ENCODE results near the gene IFT27.
"Not testable (repeated sequence)": the region's sequence is repeated elsewhere in the genome, so short reads cannot be mapped to it uniquely, and the experiment has no call there.

IFT27 gene

DNA sequence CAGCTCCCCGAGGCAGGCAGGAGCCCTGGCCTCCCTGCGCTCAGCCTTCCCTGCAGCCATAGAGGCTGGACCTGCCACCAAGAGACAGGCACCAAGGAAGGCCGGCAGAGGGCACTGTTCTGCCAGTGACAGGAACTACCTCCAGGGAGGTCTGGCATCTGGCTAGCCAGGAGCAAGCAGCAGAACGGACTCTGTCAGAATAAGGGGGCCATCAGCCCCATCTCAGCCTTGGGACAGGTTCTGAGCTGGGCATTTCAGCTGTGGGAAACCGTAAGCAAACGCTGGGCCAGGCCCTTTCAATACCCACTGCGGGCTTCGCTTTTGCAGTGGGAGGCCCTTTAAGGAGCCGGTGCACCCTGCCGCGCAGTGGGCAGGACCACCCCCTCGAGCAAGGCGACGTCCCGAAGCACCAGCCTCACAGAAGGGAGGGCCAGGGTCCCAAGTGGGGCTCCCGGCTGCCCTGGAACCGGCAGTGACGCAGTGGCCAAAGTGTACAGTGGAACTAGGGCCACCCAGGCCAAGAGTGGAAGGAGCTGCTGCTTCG lies 18.2 kb downstream of the IFT27 start:
- H3K27me3 Mint-ChIP-seq (ENCODE audit: low read depth): peaks cover 13% of the 10 kb centered on the region
- H3K36me3 Mint-ChIP-seq (ENCODE audit: low read depth): peaks cover 2% of the 10 kb centered on the region
- no peaks in the 10 kb centered on the region for H3K4me1 Mint-ChIP-seq

DNA sequence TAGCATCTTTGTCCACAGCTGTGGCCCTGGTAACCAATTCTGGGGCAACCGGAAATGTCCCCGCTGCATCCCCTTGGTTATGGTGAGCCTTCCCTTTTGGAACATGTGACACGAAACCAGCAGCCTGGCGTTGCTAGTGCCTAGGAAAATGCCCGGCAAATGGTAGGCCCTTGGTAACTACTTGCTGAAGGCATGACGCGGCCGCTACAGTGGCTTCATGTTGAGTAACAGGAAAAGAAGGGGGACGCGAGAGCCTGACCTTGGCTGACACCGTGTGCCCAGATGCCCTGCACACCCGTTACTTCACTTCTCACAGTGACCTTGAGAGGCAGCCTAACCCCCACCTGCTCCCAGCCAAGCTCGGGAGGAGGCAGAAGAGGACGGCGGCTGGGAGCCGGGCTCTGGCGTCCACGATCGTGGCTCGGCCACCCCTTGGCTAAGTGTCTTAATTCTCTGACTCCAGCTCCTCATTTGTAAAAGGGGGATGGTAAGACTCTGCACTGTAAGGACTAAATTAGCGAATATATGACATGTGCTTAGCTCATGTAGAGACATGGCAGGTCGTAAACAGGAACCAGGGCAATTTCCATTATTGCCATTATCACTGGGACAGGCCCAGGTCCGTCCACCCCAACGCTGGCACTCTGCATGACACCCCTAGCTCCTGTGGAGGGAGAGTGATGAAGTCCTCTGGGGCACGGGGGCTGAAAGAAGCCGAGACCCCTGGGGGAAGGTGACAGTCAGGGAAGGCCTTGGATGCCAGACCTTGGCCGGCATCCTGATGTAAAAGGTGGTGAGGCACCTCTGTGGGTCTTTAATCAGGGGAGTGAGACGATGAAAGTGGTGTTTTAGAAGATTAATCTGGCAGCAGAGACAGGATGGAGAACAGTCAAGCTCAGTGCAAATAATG lies 18.9 kb downstream of the IFT27 start:
- H3K4me3 Mint-ChIP-seq: no peak overlapping the region
- no peak overlapping the region for H3K27ac Mint-ChIP-seq
- no peaks in the 10 kb centered on the region for H3K36me3 Mint-ChIP-seq (ENCODE audit: low read depth)
- TF ChIP-seq, protein P1, sequence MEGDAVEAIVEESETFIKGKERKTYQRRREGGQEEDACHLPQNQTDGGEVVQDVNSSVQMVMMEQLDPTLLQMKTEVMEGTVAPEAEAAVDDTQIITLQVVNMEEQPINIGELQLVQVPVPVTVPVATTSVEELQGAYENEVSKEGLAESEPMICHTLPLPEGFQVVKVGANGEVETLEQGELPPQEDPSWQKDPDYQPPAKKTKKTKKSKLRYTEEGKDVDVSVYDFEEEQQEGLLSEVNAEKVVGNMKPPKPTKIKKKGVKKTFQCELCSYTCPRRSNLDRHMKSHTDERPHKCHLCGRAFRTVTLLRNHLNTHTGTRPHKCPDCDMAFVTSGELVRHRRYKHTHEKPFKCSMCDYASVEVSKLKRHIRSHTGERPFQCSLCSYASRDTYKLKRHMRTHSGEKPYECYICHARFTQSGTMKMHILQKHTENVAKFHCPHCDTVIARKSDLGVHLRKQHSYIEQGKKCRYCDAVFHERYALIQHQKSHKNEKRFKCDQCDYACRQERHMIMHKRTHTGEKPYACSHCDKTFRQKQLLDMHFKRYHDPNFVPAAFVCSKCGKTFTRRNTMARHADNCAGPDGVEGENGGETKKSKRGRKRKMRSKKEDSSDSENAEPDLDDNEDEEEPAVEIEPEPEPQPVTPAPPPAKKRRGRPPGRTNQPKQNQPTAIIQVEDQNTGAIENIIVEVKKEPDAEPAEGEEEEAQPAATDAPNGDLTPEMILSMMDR (IDR thresholded peaks at IDR 0.05; ENCODE audit: unreplicated experiment in 3 of 3): no peak
- no peaks in the 10 kb centered on the region for H3K4me1 Mint-ChIP-seq
- no peaks in the 10 kb centered on the region for H3K9me3 Mint-ChIP-seq
- H3K27me3 Mint-ChIP-seq (ENCODE audit: low read depth): peaks cover 19% of the 10 kb centered on the region

More for the DNA sequence above, 18.2 kb downstream of the IFT27 start:
- TF ChIP-seq, protein P1 (IDR thresholded peaks at IDR 0.05; ENCODE audit: unreplicated experiment in 3 of 3): peak; percentile 50 to 62 (median 56)
- no peak overlapping the region for H3K4me3 Mint-ChIP-seq
- no peaks in the 10 kb centered on the region for H3K9me3 Mint-ChIP-seq
- H3K27ac Mint-ChIP-seq: no peak overlapping the region

DNA sequence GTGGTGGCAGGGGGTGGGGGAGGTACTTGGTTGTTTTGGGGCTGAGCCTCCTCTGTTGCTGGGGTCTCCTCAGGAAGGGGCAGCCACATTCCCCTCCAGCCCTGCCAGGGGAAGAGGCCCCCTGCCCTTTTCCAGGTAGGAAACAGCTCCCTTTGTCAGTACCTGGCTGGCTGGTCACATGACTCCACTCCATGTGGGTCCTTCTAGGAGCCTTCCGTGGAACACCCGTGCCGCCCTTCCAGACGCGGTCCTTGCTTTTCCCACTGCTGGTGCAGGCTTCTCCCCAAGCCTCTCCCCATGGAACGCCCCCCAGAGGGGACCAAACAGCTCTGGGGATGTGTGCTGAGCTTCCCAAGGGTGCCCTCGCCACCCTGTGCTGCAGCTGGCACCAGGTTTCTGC lies 19.9 kb downstream of the IFT27 start:
- no peaks in the 10 kb centered on the region for H3K4me1 Mint-ChIP-seq
- TF ChIP-seq, protein P1 (IDR thresholded peaks at IDR 0.05; ENCODE audit: unreplicated experiment in 3 of 3): no peak
- peaks cover 22% of the 10 kb centered on the region for H3K27me3 Mint-ChIP-seq (ENCODE audit: low read depth)
- no peaks in the 10 kb centered on the region for H3K36me3 Mint-ChIP-seq (ENCODE audit: low read depth)
- no peak overlapping the region for H3K27ac Mint-ChIP-seq
- no peaks in the 10 kb centered on the region for H3K9me3 Mint-ChIP-seq
- H3K4me3 Mint-ChIP-seq: no peak overlapping the region

DNA sequence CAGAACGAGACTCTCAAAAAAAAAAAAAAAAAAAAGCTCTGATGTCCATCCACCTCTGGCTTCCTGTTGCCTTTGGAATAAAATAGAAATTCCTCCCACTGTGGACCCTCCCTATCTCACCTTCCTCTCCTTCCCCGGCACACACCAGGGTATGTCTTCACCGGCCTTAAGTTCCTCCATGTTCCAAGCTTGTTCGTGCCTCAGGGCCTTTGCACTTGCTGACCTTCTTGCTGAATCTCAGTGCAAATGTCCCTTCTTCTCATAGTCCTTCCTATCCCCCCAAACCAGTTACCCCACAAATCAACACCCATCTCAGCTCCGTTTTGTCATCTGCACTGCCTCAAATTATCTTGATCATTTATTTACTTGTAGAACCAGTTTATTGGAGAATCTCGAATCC lies 20.6 kb downstream of the IFT27 start:
- TF ChIP-seq, protein P1 (IDR thresholded peaks at IDR 0.05; ENCODE audit: unreplicated experiment in 3 of 3): no peak
- Mint-ChIP-seq H3K4me1 (no peaks in the 10 kb centered on the region), H3K27me3 (ENCODE audit: low read depth) (peaks cover 22% of the 10 kb centered on the region), H3K4me3 (no peak overlapping the region), H3K27ac (no peak overlapping the region), H3K9me3 (no peaks in the 10 kb centered on the region), H3K36me3 (ENCODE audit: low read depth) (no peaks in the 10 kb centered on the region)

DNA sequence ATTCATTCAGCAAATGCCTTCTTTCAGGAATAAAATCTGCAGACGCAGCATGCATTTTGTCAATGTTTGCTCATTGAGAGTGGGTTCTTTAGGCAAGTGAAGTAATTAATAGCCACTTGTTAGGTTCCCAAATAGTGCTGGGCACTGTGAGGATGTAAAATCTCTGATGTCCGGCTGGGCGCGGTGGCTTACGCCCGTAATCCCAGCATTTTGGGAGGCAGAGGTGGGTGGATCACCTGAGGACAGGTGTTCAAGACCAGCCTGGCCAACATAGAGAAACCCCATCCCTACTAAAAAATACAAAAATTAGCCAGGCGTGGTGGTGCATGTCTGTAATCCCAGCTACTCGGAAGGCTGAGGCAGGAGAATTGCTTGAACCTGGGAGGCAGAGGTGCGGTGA lies 21.0 kb downstream of the IFT27 start:
- H3K27ac Mint-ChIP-seq; H3K4me1 Mint-ChIP-seq; H3K9me3 Mint-ChIP-seq; H3K36me3 Mint-ChIP-seq (ENCODE audit: low read depth); H3K4me3 Mint-ChIP-seq: not testable (repeated sequence)
- H3K27me3 Mint-ChIP-seq (ENCODE audit: low read depth): peaks cover 22% of the 10 kb centered on the region

DNA sequence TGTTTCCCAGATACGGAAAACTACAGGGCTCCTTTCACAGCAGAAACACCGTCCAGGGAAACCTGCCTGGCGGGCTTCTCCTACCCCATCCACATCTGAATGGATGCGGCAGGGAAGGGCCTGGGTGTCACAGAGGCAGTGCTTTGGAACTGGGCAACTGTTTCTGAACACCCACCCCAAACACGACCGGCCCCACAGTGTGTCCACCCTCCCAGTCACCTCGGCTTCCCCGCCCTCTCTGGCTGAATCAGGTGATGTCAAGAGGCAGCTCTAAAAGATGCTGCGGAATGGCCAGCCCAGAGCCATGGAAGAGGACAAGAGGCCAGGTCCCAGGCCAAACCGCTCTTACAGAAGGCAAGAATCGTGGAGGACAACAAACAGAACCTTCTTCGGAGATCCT lies 22.0 kb downstream of the IFT27 start:
- Mint-ChIP-seq H3K27me3 (ENCODE audit: low read depth) (peaks cover 22% of the 10 kb centered on the region), H3K4me1 (no peaks in the 10 kb centered on the region)

More for the DNA sequence above, 22.0 kb downstream of the IFT27 start:
- no peak overlapping the region for H3K27ac Mint-ChIP-seq
- no peak overlapping the region for H3K4me3 Mint-ChIP-seq
- TF ChIP-seq, protein P1 (IDR thresholded peaks at IDR 0.05; ENCODE audit: unreplicated experiment in 3 of 3): no peak
- no peaks in the 10 kb centered on the region for H3K36me3 Mint-ChIP-seq (ENCODE audit: low read depth)
- H3K9me3 Mint-ChIP-seq: no peaks in the 10 kb centered on the region
